ENCODE data around the gene CRIP3. TPM values are rescaled to one million over a fixed set of nuclear protein-coding genes. Genes with fewer than 3 reads are reported as not detected.

The CRIP3 gene
- total and polyA plus RNA-seq, 2 of the 8 experiments (the other 6 are each of a cell fraction or from before 2014, with no cell fraction given), result 34.0 to 46.3 TPM

DNA sequence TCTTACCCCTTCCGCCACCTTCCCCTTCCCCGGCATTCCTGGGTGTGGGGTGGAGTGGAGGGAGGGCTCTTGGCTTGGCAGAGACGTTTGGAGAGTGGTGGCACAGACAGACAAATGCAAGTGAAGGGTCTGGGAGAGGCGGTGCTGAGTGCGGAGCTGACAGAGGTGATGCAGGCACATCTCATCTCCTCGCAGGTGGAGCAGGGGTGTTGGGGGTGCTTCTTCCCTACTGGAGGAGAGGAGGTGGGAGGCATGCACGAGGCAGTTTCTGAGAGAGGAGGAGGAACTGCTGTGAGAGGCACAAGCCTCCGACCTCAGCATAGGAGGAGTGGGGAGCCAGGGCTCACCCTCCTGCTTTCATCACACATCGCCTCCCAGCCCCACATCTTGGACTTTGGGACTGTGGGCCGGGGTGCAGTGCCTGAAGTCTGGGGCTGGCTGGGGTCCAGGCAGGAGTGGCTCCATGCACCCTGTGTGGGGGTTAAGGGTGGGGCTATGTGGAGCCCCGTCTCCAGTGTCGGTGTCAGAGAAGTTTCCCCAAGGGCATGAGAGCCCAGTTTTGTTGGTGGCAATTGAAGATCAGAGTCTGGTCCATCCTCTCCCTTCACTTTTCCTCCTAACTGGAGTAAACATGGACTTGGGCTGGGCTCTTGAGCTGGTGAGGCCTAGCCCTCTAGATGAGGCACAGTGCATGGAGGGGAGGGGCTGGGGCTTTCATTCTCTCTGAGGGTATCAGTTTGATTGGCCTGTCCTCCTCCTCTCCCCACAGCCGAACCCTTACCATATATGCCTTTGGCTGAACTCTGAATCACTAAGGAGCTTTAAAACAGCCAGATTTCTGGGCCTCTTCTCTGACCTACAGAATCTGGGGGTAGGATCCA, 30.7 kb downstream of the CRIP3 start (continued):
- TF ChIP-seq RBBP5 (IDR thresholded peaks at IDR 0.05; ENCODE audit: borderline replicate concordance, low read depth, low read length) (no peak), BRCA1 (IDR thresholded peaks at IDR 0.05; ENCODE audit: low read depth, low read length) (no peak), KDM1A (IDR thresholded peaks at IDR 0.05; ENCODE audit: borderline replicate concordance, low read length) (no peak), TCF12 (IDR thresholded peaks at IDR 0.05; ENCODE audit: low read depth, low read length) (no peak), GABPA (IDR thresholded peaks at IDR 0.05; ENCODE audit: borderline replicate concordance, insufficient read depth, low read length) (no peak)
- TF ChIP-seq, protein P1, sequence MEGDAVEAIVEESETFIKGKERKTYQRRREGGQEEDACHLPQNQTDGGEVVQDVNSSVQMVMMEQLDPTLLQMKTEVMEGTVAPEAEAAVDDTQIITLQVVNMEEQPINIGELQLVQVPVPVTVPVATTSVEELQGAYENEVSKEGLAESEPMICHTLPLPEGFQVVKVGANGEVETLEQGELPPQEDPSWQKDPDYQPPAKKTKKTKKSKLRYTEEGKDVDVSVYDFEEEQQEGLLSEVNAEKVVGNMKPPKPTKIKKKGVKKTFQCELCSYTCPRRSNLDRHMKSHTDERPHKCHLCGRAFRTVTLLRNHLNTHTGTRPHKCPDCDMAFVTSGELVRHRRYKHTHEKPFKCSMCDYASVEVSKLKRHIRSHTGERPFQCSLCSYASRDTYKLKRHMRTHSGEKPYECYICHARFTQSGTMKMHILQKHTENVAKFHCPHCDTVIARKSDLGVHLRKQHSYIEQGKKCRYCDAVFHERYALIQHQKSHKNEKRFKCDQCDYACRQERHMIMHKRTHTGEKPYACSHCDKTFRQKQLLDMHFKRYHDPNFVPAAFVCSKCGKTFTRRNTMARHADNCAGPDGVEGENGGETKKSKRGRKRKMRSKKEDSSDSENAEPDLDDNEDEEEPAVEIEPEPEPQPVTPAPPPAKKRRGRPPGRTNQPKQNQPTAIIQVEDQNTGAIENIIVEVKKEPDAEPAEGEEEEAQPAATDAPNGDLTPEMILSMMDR (IDR thresholded peaks at IDR 0.05; ENCODE audit: control extremely low read depth in 1 of 3, insufficient read depth in 1 of 3, low read depth in 1 of 3, low read length in 3 of 3), result no peak
- TF ChIP-seq, protein P2, sequence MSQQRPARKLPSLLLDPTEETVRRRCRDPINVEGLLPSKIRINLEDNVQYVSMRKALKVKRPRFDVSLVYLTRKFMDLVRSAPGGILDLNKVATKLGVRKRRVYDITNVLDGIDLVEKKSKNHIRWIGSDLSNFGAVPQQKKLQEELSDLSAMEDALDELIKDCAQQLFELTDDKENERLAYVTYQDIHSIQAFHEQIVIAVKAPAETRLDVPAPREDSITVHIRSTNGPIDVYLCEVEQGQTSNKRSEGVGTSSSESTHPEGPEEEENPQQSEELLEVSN (IDR thresholded peaks at IDR 0.05), result no peak
- TF ChIP-seq, protein P3, sequence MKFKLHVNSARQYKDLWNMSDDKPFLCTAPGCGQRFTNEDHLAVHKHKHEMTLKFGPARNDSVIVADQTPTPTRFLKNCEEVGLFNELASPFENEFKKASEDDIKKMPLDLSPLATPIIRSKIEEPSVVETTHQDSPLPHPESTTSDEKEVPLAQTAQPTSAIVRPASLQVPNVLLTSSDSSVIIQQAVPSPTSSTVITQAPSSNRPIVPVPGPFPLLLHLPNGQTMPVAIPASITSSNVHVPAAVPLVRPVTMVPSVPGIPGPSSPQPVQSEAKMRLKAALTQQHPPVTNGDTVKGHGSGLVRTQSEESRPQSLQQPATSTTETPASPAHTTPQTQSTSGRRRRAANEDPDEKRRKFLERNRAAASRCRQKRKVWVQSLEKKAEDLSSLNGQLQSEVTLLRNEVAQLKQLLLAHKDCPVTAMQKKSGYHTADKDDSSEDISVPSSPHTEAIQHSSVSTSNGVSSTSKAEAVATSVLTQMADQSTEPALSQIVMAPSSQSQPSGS (IDR thresholded peaks at IDR 0.05; ENCODE audit: low read length), result no peak
